Sciatic nerve (tissue), 2 donors: ENCODE results near the gene ETV3L. TPM values are rescaled to one million over a fixed set of nuclear protein-coding genes. Genes with fewer than 3 reads are reported as not detected.
"Not testable (repeated sequence)": the region's sequence is repeated elsewhere in the genome, so short reads cannot be mapped to it uniquely, and the experiment has no call there.

ENCODE experiments used
- ATAC-seq: fragments of 200-7000 bp; cut with Tn5 transposase; one replicate; pipeline ENCODE4 v1.9.1; 2020; ENCODE audit warnings: mild to moderate bottlenecking, moderate library complexity
- DNase-seq: peaks from one replicate; pipeline ENCODE4 v3.0.0-alpha.2; 2020; ENCODE audit warnings: low spot score
- intact Hi-C: fragments of 100-400 bp; cut with DNase I; formaldehyde crosslinking; loops from one replicate; pipeline ENCODE4 v1.14.2; 2022
- total RNA-seq: library from RNA; stranded (reverse); fragmentation: NEBNext Ultra II Directional; extraction: Animal tissue kit (Norgen Biotek cat#: 25700); gene quantifications from one replicate; pipeline ENCODE4 v1.2.1, GENCODE V29; 2021
- donor health status: DM: no; HTN: no; CAD: no.
- donor health status: DM: no; HTN: no; CAD: no.

Gene ETV3L
- total RNA-seq, 1 donor from 2014 or later = not detected

DNA sequence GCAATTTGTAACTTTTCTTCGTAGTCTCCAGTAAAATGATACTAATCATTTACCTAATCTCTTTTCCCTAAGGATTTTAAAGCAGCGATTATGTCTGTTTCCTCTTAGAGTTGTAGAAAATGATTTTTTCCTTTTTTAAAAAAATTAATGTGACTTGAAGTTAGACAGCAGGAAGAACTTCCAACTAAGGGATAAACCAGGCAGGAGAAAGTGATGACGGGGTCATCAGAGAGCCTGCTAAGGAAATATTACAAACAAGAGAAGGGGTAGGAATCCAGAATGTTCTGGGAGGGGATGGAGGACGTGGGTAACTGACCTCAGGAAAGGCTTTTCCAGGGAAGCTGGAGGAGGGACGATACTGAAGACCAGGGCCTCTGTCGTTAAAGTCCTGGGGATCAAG lies 8.8 kb upstream of the ETV3L start:
- intact Hi-C loops = no loop called here
- ATAC-seq (no peak), DNase-seq (no peak)

GRCh38 chr1:157107702-157108101 lies 8.1 kb upstream of the ETV3L start:
- DNase-seq = peak; percentile 48
- no peak for ATAC-seq
- intact Hi-C loops = no loop called here

GRCh38 chr1:157106813-157107189 lies 7.2 kb upstream of the ETV3L start:
- intact Hi-C loops = no loop called here
- ATAC-seq = no peak
- peak; percentile 26 for DNase-seq

DNA sequence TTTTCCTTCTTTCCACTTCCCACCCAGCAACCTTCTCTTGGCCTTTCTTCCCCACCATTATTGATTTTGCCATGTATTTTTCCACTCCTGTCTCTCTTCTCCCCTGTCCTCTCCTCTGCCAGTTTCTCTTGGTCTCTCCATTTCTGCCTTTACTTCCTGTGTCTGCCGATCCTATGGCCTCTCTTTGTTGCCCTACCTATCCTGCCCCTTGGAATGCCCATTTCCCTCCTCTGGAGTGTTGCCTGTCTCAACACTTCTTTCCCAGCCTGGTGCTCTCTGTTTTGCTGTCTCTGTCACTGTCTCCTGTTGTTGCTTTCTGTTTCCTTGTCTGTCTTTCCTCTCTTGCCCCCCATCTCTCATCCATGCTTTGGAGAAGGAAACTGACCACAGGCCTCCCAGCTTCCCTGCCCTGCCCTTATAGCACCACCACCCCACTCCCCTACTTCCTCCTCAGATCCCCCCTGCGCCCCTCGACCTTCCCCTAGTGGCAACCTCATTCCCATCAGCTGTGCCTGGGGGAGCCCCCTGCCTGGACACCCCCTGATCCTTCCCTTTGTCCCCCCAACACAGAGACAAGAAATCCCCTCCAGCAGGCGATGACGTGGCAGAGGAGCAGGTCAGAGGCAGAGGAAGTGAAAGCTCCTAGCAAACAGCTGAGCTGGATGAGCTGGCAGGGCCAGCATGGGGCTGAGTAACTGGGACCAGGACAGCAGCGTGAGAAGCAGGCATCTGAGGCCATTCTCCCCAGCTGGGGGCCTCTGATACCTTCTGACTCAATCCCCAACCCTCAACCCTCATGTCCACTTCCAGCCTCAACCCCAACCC lies 6.6 kb upstream of the ETV3L start:
- intact Hi-C loops = no loop called here
- peak; percentile 62 for DNase-seq
- ATAC-seq = peak; percentile 76

- DNase-seq (peak; percentile 47), ATAC-seq (no peak)
- intact Hi-C loops = no loop called here
These were observed 5.8 kb upstream of the ETV3L start for GRCh38 chr1:157105298-157105987.

GRCh38 chr1:157104598-157105293 lies 5.1 kb upstream of the ETV3L start:
- intact Hi-C loops = no loop called here
- peak; percentile 14 for DNase-seq

DNA sequence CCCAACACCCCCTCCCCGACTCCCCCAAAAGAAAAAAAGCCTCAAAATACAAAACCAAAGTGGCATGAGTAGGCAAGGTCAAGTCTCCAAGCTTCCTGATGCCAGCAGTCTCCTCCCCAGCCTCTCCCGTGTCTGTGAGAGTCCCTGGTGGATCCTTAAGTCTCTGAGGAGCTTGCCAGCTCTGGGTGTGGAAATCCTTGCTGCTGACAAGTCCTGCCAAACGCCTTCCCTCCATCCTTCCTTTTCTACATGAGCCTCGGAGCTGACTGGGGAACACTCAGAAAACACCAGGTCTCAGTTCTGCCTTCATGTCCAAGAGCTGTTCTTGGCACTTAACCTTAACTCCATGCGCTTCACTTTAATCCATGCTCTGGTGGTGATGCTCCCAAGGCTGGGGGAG lies 3.7 kb upstream of the ETV3L start:
- ATAC-seq (no peak), DNase-seq (no peak)
- intact Hi-C loops = no loop called here

More at GRCh38 chr1:157104598-157105293, 5.1 kb upstream of the ETV3L start:
- no peak for ATAC-seq

- DNase-seq = peak; percentile 25
- no peak for ATAC-seq
- intact Hi-C loops = no loop called here
These were observed 1.5 kb upstream of the ETV3L start for GRCh38 chr1:157101149-157101548.

DNA sequence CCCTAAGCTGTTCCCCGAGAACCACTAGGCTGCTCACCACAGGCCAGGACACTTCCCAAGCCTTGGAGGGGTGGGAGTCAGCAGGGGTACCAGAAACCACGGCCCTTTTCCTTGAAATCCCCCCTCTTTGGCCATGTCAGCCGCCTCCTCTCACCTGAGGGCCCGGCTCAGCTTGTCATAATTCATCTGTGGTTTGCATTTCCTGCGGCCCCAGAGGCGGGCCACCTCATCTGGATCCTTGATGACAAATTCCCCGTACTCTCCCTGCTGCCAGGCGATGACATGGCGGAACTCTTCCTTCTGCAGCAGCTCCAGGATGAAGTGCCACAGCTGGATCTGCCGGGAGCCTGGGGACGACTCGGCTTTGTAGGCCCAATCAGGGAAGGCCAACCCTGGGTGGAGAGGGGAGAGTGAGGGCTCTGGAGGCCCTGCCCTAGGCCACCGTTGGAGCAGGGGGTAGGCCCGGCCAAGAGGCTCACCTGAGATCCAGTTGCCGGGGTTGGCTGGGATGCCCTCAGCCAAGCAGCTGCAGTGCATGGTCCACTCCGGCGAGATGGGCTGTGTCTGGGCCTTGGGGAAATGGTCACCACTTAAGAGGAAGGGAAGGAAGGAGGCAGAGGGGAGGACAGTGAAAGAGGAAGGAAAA lies 498 bp downstream of the ETV3L start:
- ATAC-seq, intact Hi-C loops: not testable (repeated sequence)
- DNase-seq = peak; percentile 41

DNA sequence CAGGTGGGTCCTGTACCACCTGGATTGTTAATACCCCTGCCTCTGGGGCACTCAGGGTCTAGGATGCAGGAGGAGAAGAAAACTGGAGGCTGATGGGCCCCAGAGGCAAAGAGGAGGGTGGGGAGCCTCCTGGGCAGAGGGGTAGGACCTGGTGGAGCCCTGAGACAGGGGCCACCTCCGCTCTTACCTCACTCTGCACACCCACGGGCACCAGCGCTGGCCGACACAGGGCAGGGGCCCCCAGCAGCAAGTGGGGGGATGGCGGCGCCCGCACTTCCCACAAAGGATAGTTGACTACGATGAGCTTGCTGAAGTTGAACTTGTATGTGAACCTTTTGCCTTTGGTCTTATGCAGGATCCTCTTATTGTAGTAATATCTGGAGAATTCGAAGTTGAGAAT lies 1.1 kb downstream of the ETV3L start:
- no peak for DNase-seq
- intact Hi-C loops = no loop called here
- no peak for ATAC-seq

DNA sequence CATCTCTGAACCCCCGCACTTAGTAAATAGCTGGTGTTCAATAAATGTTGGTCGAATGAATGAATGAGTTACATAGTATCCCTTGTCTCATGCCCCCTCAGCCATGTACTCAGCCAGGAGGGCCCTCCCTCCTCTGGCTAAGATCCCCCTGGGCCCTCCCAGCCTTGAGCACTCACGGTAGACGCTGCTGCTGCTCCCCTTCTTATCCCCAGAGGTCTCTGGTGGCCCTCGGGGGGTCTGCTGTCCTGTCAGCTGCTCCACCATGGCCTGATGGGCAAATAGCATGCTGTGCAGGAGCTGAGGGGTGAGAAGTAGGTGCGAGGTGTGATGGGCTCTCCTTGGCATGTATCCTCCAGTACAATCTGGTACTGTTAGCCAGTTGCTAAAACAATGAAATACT lies 1.9 kb downstream of the ETV3L start:
- ATAC-seq = no peak
- intact Hi-C loops = no loop called here
- DNase-seq = peak; percentile 33

- ATAC-seq (no peak), DNase-seq (peak; percentile 6)
- intact Hi-C loops = no loop called here
These were observed 2.7 kb downstream of the ETV3L start for GRCh38 chr1:157096881-157097280.

DNA sequence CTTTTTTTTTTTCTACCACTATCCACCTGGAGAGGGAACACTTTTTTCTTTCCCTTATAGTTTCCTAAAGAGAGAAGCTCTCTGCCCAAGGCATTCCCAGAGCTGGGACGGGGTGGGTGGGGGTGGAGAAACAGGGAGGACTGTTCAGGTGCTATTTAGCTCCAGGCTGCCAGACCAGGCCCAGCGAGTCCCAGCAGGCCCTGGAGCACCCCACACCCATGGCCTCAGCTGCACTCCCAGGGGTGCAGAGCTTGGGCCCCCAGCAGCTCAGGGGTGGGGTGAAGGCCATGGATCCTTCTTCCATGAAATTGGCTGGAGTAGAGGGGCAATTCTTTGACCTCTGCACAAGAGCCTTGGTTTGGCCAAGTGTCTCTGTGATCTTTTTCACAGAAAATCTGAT lies 4.1 kb downstream of the ETV3L start:
- no peak for ATAC-seq
- intact Hi-C loops = no loop called here
- DNase-seq = peak; percentile 28

GRCh38 chr1:157095091-157095490 lies 4.5 kb downstream of the ETV3L start:
- DNase-seq = peak; percentile 27
- no peak for ATAC-seq
- intact Hi-C loops = no loop called here

DNA sequence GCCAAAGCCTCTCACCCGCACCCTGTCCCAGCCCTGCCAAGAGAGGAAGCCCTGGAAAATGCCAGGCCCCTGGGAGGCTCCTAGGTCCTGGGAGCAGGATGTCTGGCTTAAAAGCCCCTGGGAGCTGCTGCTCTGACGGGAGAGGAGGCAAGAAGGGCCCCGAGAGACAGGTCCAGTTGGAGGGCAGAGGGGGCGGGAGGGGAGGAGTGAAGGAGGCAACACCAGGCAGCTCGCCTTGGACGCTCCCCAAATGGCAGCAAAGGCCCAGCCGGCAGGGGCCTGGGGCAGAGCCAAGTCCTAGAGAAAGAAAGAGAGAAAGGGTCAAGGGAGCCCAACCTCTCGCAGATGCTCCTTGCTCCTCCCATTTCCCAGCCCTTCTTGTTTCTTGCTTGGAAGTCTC lies 6.8 kb downstream of the ETV3L start:
- intact Hi-C loops = loop anchor here (5.0 kb wide), 1 partner anchor 64 kb away; no protein-coding TSS in a partner anchor
- ATAC-seq = peak; percentile 82
- peak; percentile 77 for DNase-seq

DNA sequence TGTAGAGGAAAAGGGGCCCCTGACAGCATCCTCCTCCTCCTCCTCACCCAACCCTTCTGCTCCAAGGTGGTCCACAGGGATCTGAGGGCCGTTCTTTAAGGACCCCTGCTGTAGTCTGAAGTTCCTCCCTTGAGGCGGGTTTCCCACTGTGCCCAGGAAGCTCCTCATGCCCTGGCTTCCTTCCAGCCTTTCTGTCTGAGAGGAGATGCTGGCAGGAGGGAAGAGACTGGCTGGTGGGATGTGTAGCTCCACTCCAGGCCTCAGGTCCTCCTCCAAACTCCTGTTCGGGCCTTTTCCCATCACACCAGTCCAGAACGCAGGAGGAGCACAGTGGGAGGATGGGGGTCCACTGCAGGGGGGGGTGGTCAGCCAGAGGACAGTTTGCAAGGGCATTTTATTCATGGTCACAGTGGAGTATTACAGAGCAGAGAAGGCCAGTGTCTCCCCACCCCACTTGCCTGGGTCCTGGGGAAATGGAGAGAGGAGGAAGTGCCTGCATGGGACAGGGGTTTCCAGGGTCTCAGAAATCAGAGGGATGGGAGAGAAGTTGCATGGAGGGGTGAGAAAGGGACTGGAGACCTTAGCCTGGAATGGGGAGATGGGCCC lies 7.8 kb downstream of the ETV3L start:
- DNase-seq (peak; percentile 21), ATAC-seq (no peak)
- intact Hi-C loops = loop anchor here (5.0 kb wide), 1 partner anchor 66 kb away; no protein-coding TSS in a partner anchor

- intact Hi-C loops = loop anchor here (5.0 kb wide), 1 partner anchor 66 kb away; no protein-coding TSS in a partner anchor
- ATAC-seq (no peak), DNase-seq (peak; percentile 31)
These were observed 8.4 kb downstream of the ETV3L start for GRCh38 chr1:157091186-157091585.

- intact Hi-C loops = loop anchor here (5.0 kb wide), 1 partner anchor 67 kb away; no protein-coding TSS in a partner anchor
- DNase-seq = peak; percentile 51
- ATAC-seq = peak; percentile 21
These were observed 8.8 kb downstream of the ETV3L start for GRCh38 chr1:157090771-157091170.
